Activated CD8-positive, alpha-beta memory T cell treated with anti-CD3 and anti-CD28 coated beads, Interleukin-2, amount 50 U/mL, for 1 hour (primary cell): ENCODE data around the gene CPNE1.
A peak's percentile ranks its signal among the peaks of the same experiment; 100 is the strongest.

ENCODE experiments used
- DNase-seq: peaks from one replicate; pipeline ENCODE4 v3.0.0-alpha.2; 2020; ENCODE audit errors: extremely low read depth

CPNE1 gene

GRCh38 chr20:35620818-35621559 lies 43.7 kb downstream of the CPNE1 start:
- no peak for DNase-seq

- DNase-seq, result peak; percentile 36
Measured at GRCh38 chr20:35619196-35620095, 45.3 kb downstream of the CPNE1 start.

GRCh38 chr20:35618263-35619131 lies 46.2 kb downstream of the CPNE1 start:
- DNase-seq, result no peak

- no peak for DNase-seq
Measured at GRCh38 chr20:35617397-35618262, 47.1 kb downstream of the CPNE1 start.

- DNase-seq, result no peak
Measured at GRCh38 chr20:35616465-35617396, 48.0 kb downstream of the CPNE1 start.

GRCh38 chr20:35615667-35616464 lies 48.8 kb downstream of the CPNE1 start, which contains the start of gene SPAG4:
SPAG4 (plus strand) TSS chr20:35615829; CDS start chr20:35616004, 175 bp downstream.
- peak; percentile 100 for DNase-seq

- DNase-seq, result no peak
Measured at GRCh38 chr20:35611482-35611881, 53.2 kb downstream of the CPNE1 start.

GRCh38 chr20:35610833-35611427 lies 53.8 kb downstream of the CPNE1 start:
- DNase-seq, result no peak

GRCh38 chr20:35607003-35607735 lies 57.5 kb downstream of the CPNE1 start:
- no peak for DNase-seq

GRCh38 chr20:35606127-35606526 lies 58.6 kb downstream of the CPNE1 start:
- no peak for DNase-seq

GRCh38 chr20:35604449-35604747 lies 60.3 kb downstream of the CPNE1 start:
- no peak for DNase-seq

- DNase-seq, result no peak
Measured at GRCh38 chr20:35603695-35604448, 60.8 kb downstream of the CPNE1 start.

- DNase-seq, result no peak
Measured at GRCh38 chr20:35602851-35603495, 61.7 kb downstream of the CPNE1 start.

- no peak for DNase-seq
Measured at GRCh38 chr20:35601990-35602389, 62.7 kb downstream of the CPNE1 start.

- DNase-seq, result peak; percentile 45
Measured at GRCh38 chr20:35600993-35601973, 63.4 kb downstream of the CPNE1 start.
